UCSD-AML1 (cell line): ENCODE measurements around the gene WDR33.
"Not testable (repeated sequence)": the region's sequence is repeated elsewhere in the genome, so short reads cannot be mapped to it uniquely, and the experiment has no call there.

ENCODE experiments used
- DNase-seq: peaks from one replicate; lab custom pipeline; 2025; ENCODE audit not compliant: unreplicated experiment; lab: John Stamatoyannopoulos, UW

The WDR33 gene

GRCh38 chr2:127769587-127769986 is 41.4 kb downstream of the WDR33 start:
- no peak for DNase-seq

GRCh38 chr2:127768775-127769479 is 42.0 kb downstream of the WDR33 start:
- no peak for DNase-seq

DNA sequence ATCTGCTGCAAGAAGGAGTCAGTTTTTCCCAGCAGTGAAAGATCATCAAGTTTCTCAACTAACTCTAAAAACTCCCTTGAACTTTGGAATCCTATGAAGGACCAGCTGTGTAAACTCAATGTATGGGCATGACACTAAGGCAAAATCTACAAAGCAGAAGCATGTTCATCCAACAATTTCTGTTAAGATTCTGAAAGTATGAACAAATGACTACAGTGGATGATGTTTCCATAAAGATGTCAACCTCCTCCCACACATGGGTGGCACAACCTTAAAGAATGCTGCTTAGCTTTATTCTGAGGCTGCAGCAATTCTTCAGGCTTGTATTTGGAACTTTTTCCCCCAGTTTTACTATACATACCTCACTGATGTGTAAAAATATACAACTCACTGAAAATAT is 47.2 kb downstream of the WDR33 start:
- DNase-seq, result no peak

GRCh38 chr2:127762846-127763245 is 48.1 kb downstream of the WDR33 start:
- no peak for DNase-seq

DNA sequence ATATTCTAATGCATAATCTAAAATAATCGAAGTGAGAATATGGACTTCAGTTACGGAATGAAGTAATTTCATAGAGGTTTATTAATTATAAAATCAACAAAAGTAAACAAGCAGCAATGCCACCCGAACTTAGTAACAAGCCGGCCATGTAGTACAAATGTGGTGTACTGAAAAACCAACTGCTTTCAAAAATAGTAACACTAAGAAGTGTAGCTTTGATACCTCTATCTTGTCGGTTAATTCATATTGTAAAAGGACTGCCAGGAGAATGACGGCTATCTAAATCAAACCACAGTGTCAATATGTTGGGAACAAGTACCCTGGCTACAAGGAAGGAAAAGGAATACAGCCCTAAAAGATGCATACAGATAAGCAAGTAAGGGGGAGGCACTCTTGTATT is 48.5 kb downstream of the WDR33 start:
- DNase-seq, result no peak

DNA sequence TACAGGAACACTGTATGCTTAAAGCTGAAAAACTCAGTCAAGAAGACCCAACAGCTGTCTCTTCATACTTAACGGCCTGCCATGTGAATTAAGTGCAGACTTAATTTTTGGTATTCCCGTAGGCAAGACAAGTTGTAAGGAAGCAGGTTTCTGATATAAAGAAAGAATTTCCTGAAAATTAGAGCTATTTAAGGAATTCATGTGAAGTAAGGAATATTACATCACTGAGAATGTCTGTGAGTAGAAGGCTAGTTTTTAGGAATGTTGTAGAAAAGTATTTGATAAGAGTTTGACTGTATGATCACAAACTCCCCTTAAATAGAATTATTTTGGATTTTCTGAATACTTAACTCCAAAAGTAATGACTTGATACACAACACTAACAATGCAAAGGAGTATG is 51.0 kb downstream of the WDR33 start:
- no peak for DNase-seq

DNA sequence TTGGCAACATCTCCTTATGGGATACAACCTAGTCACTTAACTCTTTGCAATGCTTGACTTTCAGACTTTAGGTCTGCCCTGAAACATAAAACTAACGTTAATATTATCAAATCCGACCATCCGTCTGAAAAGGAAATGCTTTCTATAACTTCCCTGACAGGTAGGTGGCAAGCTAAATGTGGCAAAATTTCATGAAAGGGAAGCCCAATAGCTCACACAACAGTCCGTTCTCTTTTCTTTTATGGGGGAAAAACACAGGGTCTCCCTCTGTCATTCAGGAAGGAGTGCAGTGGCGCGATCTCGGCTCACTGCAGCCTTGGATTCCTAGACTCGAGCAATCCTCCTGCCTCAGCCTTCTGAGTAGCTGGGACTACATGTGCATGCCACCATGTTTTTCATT is 56.8 kb downstream of the WDR33 start:
- no peak for DNase-seq

DNA sequence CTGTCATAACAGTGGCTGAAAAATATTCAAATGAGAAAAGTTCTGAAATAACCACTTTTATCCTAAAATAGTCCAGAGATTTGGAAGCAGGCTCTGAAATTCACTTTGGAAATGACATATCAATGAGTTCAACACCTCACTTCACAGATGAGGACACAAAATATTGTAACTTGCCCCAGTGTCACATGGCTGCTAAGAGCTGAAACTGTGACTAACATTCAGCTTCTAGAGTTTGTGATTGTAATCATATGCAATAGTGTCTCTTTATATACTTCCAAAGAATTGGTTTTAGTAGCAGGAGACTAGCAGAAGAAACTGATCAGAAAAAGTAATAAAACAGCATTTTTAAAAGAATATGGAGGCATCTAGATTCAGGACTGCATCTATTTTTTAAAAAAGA is 57.6 kb downstream of the WDR33 start:
- DNase-seq, result no peak

- not testable (repeated sequence) for DNase-seq
These were observed 61.4 kb downstream of the WDR33 start for GRCh38 chr2:127749537-127749936.

GRCh38 chr2:127747621-127748020 is 63.4 kb downstream of the WDR33 start:
- no peak for DNase-seq

DNA sequence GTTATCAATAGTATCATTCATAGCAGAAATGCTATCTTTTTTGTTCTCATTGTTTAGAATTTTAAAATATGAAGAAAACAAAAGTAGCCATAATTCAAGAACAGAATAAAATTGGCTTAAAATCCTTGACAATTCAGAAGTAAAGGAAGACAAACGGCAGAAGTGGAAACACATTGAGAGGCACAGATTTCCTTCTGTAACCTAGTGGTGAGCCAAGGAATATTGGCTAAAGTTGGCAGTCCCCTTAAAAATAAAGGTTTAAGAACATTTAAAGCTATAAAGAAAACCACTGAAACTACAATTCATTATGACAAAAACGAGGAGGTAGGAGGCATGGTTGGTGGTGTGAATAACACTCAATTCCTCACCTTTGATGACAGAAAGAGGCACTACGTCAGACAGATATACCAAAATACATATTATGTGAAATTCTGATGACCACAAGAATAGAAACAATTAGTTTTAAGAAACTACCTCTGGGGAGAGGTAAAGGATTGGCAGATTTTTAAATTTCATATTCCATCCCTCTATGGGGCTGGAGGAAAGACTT is 67.4 kb downstream of the WDR33 start:
- DNase-seq, result no peak

GRCh38 chr2:127740665-127741288 is 70.2 kb downstream of the WDR33 start:
- no peak for DNase-seq

- DNase-seq, result no peak
These were observed 71.2 kb downstream of the WDR33 start for GRCh38 chr2:127739800-127740199.

GRCh38 chr2:127737892-127738291 is 73.1 kb downstream of the WDR33 start:
- DNase-seq, result no peak

GRCh38 chr2:127735537-127736399 is 75.2 kb downstream of the WDR33 start:
- DNase-seq, result no peak

DNA sequence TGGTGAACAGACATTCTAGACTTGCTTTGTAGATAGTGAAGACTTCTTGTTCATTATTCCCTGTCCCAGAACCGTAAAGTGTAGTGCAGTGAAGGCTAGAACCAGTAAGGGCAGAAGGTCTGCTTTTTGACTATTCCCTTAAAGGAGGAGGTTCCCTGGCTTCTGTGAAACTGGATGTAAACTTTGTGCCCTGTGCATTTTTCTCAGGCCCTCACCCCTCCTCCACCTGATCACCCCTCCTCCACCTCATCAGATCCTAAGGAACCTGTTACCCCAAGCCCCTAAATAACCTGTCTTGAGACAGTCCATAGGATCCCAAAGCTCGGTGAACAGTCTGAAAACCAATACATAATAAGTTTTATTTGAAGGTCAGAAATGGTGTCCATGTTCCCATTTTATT is 75.9 kb downstream of the WDR33 start:
- DNase-seq, result no peak

DNA sequence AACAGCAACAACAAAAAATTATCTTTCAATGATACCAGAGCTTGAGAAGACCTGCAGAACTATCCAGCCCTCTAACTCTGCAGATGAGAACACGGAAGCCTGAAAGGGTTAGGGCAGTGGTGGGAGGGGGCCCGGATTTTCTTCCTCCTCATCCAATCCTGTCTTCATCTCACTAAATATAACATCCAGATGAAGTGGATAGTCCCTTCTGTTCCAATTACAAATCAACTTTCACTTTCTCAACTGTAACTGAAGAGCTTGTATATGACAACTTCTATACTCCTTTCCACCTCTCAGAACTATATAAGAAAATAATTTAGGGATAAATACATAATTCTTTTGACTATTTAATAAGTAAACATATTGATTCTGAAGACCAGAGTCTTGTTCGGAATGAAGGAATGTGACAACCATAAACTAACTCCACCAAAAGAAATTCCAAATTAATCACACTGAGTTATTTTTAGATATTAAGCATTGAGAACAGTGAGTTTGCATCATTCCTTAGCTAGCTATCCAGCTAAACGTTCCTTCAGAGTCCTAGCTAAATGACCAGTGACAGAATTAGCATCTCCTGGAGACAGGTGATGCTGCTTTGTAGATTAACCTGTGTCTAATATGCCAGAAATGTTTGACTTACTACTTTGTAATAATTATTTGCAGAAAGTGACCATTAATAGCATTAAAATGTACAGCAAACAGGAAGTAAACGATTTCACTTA is 77.0 kb downstream of the WDR33 start:
- no peak for DNase-seq

- no peak for DNase-seq
These were observed 77.7 kb downstream of the WDR33 start for GRCh38 chr2:127733113-127733815.

DNA sequence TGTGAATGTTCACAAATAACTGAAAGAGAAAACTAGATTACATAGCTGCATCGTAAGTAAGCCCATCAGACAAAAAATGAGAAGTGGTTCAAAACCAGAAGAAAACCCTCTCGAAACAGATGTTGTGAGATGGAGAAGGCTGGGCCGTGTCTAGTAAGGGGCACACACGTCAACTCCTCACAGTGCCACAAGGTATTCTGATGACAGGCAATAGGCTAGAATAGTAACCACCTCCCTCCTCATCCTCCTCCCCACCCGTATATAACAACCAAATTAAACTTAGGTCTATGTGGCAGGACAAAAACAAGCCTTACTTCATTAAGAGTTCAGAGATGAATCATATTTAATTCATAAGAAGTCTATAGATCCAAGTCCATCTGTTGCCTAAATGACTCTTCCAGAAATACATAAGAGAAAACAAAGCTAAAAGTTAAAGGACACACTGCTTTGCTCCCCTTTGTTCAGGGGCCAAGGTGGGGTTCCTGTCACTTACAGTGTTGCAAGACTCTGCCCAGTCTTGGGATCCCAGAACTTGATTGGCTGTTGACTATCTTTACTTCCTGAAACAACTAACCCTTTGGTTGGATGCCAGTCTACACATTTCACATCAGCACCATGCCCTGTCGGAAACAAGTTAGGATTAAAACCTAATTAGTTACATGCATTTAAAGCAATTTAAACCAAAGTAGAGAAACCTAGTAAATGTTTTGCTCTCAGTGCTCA is 84.7 kb downstream of the WDR33 start:
- DNase-seq, result no peak

GRCh38 chr2:127722807-127723206 is 88.2 kb downstream of the WDR33 start:
- DNase-seq, result no peak
